HG03457 (cell line): ENCODE measurements around the gene POLR3K.

Experiments used
- ATAC-seq: cut with Tn5 transposase; IDR thresholded peaks from one replicate; pipeline ENCODE4 v1.9.1; 2021; ENCODE audit warnings: moderate number of reproducible peaks; ENCODE audit not compliant: unreplicated experiment

The POLR3K gene

GRCh38 chr16:53346-54236 lies at the start of gene POLR3K, which contains the start of gene SNRNP25:
Gene POLR3K (minus strand): TSS chr16:53608. CDS start chr16:53586, 22 bp downstream.
Gene SNRNP25 (plus strand): TSS chr16:53828. CDS start chr16:54017, 189 bp downstream.
- peak; percentile 74 for ATAC-seq

- no peak for ATAC-seq
Observed at GRCh38 chr16:102060-102855, 48.9 kb upstream of the POLR3K start.

- no peak for ATAC-seq
Observed at GRCh38 chr16:101586-101985, 48.2 kb upstream of the POLR3K start.

- no peak for ATAC-seq
Observed at GRCh38 chr16:100989-101388, 47.6 kb upstream of the POLR3K start.

- ATAC-seq, result no peak
Observed at GRCh38 chr16:97822-98221, 44.4 kb upstream of the POLR3K start.

GRCh38 chr16:96935-97381 lies 43.5 kb upstream of the POLR3K start:
- no peak for ATAC-seq

- ATAC-seq, result no peak
Observed at GRCh38 chr16:94918-95265, 41.5 kb upstream of the POLR3K start.

GRCh38 chr16:92431-93339 lies 39.3 kb upstream of the POLR3K start:
- ATAC-seq, result no peak

- no peak for ATAC-seq
Observed at GRCh38 chr16:91484-91883, 38.1 kb upstream of the POLR3K start.

GRCh38 chr16:89391-90302 lies 36.2 kb upstream of the POLR3K start:
- ATAC-seq, result no peak

- no peak for ATAC-seq
Observed at GRCh38 chr16:88613-89012, 35.2 kb upstream of the POLR3K start.

- no peak for ATAC-seq
Observed at GRCh38 chr16:86483-86952, 33.1 kb upstream of the POLR3K start.

GRCh38 chr16:85865-86264 lies 32.5 kb upstream of the POLR3K start:
- ATAC-seq, result no peak

- ATAC-seq, result no peak
Observed at GRCh38 chr16:85407-85782, 32.0 kb upstream of the POLR3K start.

GRCh38 chr16:84718-85406 lies 31.5 kb upstream of the POLR3K start:
- peak; percentile 57 for ATAC-seq

GRCh38 chr16:83781-84615 lies 30.6 kb upstream of the POLR3K start:
- ATAC-seq, result no peak

GRCh38 chr16:83060-83603 lies 29.7 kb upstream of the POLR3K start:
- ATAC-seq, result no peak
